ENCODE measurements around the gene CLEC4M.

CLEC4M gene, protein sequence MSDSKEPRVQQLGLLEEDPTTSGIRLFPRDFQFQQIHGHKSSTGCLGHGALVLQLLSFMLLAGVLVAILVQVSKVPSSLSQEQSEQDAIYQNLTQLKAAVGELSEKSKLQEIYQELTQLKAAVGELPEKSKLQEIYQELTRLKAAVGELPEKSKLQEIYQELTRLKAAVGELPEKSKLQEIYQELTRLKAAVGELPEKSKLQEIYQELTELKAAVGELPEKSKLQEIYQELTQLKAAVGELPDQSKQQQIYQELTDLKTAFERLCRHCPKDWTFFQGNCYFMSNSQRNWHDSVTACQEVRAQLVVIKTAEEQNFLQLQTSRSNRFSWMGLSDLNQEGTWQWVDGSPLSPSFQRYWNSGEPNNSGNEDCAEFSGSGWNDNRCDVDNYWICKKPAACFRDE

GRCh38 chr19:7762719-7763293, at the start of gene CLEC4M:
TSS of gene CLEC4M (plus strand) at chr19:7763243. CDS start at chr19:7763267, 24 bp downstream.
- Histone ChIP-seq H3K9ac (ENCODE audit: low read length) (no peak within 1 kb of the TSS), H3K4me1 (ENCODE audit: insufficient read depth, low read length) (no peaks in the 10 kb centered on the region), H3K27ac (ENCODE audit: low read depth, low read length) (no peak within 1 kb of the TSS), H3K27me3 (ENCODE audit: control insufficient read depth in 1 of 2, insufficient read depth in 2 of 2, low read length in 2 of 2) (no peaks in the 10 kb centered on the region), H3K4me3 (ENCODE audit: low read depth in 1 of 2, low read length in 2 of 2) (no peak within 1 kb of the TSS), H3K9me3 (ENCODE audit: low read length) (peaks cover 4% of the 10 kb centered on the region), H3K36me3 (ENCODE audit: insufficient read depth, low read length) (no peaks in the 10 kb centered on the region)

DNA sequence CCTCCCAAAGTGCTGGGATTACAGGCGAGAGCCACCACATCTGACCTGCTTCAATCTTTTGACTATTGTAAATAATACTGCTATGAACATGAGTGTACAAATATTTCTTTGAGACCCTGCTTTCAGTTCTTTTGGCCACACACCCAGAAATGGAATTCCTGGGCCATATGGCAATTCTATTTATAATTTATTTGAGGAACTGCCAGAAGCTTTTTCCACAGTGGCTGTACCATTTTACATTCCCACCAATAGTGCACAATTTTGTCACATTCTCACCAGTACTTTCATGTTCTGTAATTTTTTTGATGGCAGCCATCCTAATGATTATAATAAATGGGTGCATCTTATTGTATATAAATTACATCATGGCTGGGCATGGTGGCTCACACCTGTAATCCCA, 47.4 kb upstream of the CLEC4M start:
- Histone ChIP-seq H3K9ac (ENCODE audit: low read length) (no peak overlapping the region), H3K27me3 (ENCODE audit: control insufficient read depth in 1 of 2, insufficient read depth in 2 of 2, low read length in 2 of 2) (no peaks in the 10 kb centered on the region), H3K27ac (ENCODE audit: low read depth, low read length) (no peak overlapping the region), H3K36me3 (ENCODE audit: insufficient read depth, low read length) (no peaks in the 10 kb centered on the region), H3K9me3 (ENCODE audit: low read length) (no peaks in the 10 kb centered on the region), H3K4me3 (ENCODE audit: low read depth in 1 of 2, low read length in 2 of 2) (no peak overlapping the region), H3K4me1 (ENCODE audit: insufficient read depth, low read length) (no peaks in the 10 kb centered on the region)

- H3K4me3 ChIP-seq (ENCODE audit: low read depth in 1 of 2, low read length in 2 of 2), result no peak overlapping the region
- no peaks in the 10 kb centered on the region for H3K4me1 ChIP-seq (ENCODE audit: insufficient read depth, low read length)
These were observed 46.3 kb upstream of the CLEC4M start for GRCh38 chr19:7716762-7717161.

DNA sequence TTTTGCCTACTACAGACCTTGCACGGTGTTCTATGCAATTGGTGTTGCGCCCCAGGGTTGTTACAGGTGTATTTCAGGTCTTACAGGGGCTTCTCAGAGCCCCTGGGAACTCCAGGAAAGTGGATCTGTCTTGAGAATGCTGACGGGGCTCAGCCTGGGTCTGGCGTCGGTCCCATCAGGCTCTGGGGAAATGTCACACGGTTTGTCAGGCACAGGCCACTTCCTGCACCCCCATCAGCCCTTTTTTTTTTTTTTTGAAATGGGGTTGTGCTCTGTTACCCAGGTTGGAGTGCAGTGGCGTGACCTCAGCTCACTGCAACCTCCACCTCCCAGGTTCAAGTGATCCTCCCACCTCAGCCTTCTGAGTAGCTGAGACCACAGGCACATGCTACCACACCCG, 44.4 kb upstream of the CLEC4M start:
- H3K27me3 ChIP-seq (ENCODE audit: control insufficient read depth in 1 of 2, insufficient read depth in 2 of 2, low read length in 2 of 2), result no peaks in the 10 kb centered on the region
- no peak overlapping the region for H3K4me3 ChIP-seq (ENCODE audit: low read depth in 1 of 2, low read length in 2 of 2)
- H3K9ac ChIP-seq (ENCODE audit: low read length), result no peak overlapping the region
- H3K27ac ChIP-seq (ENCODE audit: low read depth, low read length), result no peak overlapping the region
- no peaks in the 10 kb centered on the region for H3K4me1 ChIP-seq (ENCODE audit: insufficient read depth, low read length)
- H3K9me3 ChIP-seq (ENCODE audit: low read length), result no peaks in the 10 kb centered on the region
- no peaks in the 10 kb centered on the region for H3K36me3 ChIP-seq (ENCODE audit: insufficient read depth, low read length)

More at GRCh38 chr19:7716762-7717161, 46.3 kb upstream of the CLEC4M start:
- Histone ChIP-seq H3K36me3 (ENCODE audit: insufficient read depth, low read length) (no peaks in the 10 kb centered on the region), H3K27me3 (ENCODE audit: control insufficient read depth in 1 of 2, insufficient read depth in 2 of 2, low read length in 2 of 2) (no peaks in the 10 kb centered on the region), H3K27ac (ENCODE audit: low read depth, low read length) (no peak overlapping the region), H3K9ac (ENCODE audit: low read length) (no peak overlapping the region), H3K9me3 (ENCODE audit: low read length) (no peaks in the 10 kb centered on the region)

GRCh38 chr19:7720351-7720750, 42.7 kb upstream of the CLEC4M start:
- no peak overlapping the region for H3K4me3 ChIP-seq (ENCODE audit: low read depth in 1 of 2, low read length in 2 of 2)
- H3K27me3 ChIP-seq (ENCODE audit: control insufficient read depth in 1 of 2, insufficient read depth in 2 of 2, low read length in 2 of 2), result peaks cover 0 to 4% of the 10 kb centered on the region in 2 donors
- no peak overlapping the region for H3K9ac ChIP-seq (ENCODE audit: low read length)
- H3K9me3 ChIP-seq (ENCODE audit: low read length), result no peaks in the 10 kb centered on the region
- H3K27ac ChIP-seq (ENCODE audit: low read depth, low read length), result no peak overlapping the region
- no peaks in the 10 kb centered on the region for H3K4me1 ChIP-seq (ENCODE audit: insufficient read depth, low read length)
- no peaks in the 10 kb centered on the region for H3K36me3 ChIP-seq (ENCODE audit: insufficient read depth, low read length)

DNA sequence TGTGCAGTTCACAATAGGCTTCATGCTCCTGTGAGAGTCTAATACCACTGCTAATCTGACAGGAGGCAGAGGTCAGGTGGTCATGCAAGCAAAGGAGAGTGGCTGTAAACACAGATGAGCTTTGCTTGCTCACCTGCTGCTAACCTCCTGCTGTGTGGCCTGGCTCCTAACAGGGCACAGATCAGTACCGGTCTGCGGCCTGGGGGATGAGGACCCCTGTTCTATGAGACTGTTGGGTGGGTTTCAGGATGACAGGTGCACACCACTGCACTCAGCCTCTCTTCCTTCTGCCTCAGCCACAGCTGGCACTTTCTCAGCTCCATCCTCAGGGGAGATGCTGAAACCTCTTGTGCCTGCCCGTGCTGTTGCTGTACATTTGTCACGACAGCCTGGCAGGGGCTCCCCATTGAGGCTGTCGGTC, 40.8 kb upstream of the CLEC4M start:
- H3K27ac ChIP-seq (ENCODE audit: low read depth, low read length), result no peak overlapping the region
- no peaks in the 10 kb centered on the region for H3K36me3 ChIP-seq (ENCODE audit: insufficient read depth, low read length)
- H3K27me3 ChIP-seq (ENCODE audit: control insufficient read depth in 1 of 2, insufficient read depth in 2 of 2, low read length in 2 of 2), result peaks cover 0 to 4% of the 10 kb centered on the region in 2 donors
- no peak overlapping the region for H3K9ac ChIP-seq (ENCODE audit: low read length)
- no peaks in the 10 kb centered on the region for H3K4me1 ChIP-seq (ENCODE audit: insufficient read depth, low read length)
- no peak overlapping the region for H3K4me3 ChIP-seq (ENCODE audit: low read depth in 1 of 2, low read length in 2 of 2)
- no peaks in the 10 kb centered on the region for H3K9me3 ChIP-seq (ENCODE audit: low read length)

DNA sequence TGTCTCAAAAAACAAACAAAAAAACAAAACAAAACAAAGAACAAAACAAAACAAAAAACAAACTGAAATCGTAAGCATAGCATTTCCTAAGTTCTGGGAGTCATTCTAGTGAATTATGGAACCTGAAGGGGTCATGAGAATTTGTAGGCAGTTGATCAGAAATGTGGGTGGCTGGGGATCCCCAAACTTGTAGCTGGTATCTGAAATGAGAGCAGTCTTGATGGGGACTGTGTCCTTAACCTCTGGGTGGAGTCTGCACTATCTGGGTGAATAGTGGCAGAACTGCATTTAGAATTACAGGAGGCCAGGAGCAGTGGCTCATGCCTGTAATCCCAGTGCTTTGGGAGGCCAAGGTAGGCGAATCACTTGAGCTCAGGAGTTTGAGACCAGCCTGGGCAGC, 37.3 kb upstream of the CLEC4M start:
- H3K9ac ChIP-seq (ENCODE audit: low read length), result no peak overlapping the region
- H3K27ac ChIP-seq (ENCODE audit: low read depth, low read length), result no peak overlapping the region
- H3K4me3 ChIP-seq (ENCODE audit: low read depth in 1 of 2, low read length in 2 of 2), result no peak overlapping the region
- no peaks in the 10 kb centered on the region for H3K9me3 ChIP-seq (ENCODE audit: low read length)
- H3K36me3 ChIP-seq (ENCODE audit: insufficient read depth, low read length), result no peaks in the 10 kb centered on the region
- H3K4me1 ChIP-seq (ENCODE audit: insufficient read depth, low read length), result no peaks in the 10 kb centered on the region
- peaks cover 4 to 31% of the 10 kb centered on the region in 2 donors for H3K27me3 ChIP-seq (ENCODE audit: control insufficient read depth in 1 of 2, insufficient read depth in 2 of 2, low read length in 2 of 2)

DNA sequence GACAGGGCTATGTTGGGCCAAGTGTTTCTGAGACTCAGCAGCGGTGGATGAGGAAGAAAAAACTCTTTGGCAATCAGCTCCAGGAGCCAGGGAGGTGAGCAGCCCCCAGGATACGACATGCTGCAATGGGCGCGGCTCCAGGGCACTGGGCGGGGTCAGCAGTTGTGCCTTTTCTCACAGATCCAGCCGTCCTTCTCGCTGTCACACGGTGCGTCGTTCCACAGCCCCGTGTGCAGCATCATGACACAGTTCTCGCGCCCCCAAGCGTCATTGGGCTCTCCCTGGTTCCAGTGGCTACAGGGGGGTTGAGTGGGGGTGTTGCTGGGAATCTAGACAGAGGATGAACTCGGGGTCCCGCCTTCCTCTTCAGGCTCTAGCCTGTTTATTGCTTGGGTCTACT, 33.8 kb upstream of the CLEC4M start:
- H3K27me3 ChIP-seq (ENCODE audit: control insufficient read depth in 1 of 2, insufficient read depth in 2 of 2, low read length in 2 of 2), result peaks cover 4 to 48% of the 10 kb centered on the region in 2 donors
- H3K4me3 ChIP-seq (ENCODE audit: low read depth in 1 of 2, low read length in 2 of 2), result no peak overlapping the region
- H3K27ac ChIP-seq (ENCODE audit: low read depth, low read length), result no peak overlapping the region
- H3K36me3 ChIP-seq (ENCODE audit: insufficient read depth, low read length), result no peaks in the 10 kb centered on the region
- H3K9ac ChIP-seq (ENCODE audit: low read length), result no peak overlapping the region
- no peaks in the 10 kb centered on the region for H3K9me3 ChIP-seq (ENCODE audit: low read length)
- H3K4me1 ChIP-seq (ENCODE audit: insufficient read depth, low read length), result no peaks in the 10 kb centered on the region

GRCh38 chr19:7729831-7730285, 33.2 kb upstream of the CLEC4M start:
- Histone ChIP-seq H3K9me3 (ENCODE audit: low read length) (no peaks in the 10 kb centered on the region), H3K36me3 (ENCODE audit: insufficient read depth, low read length) (no peaks in the 10 kb centered on the region), H3K27ac (ENCODE audit: low read depth, low read length) (no peak overlapping the region), H3K9ac (ENCODE audit: low read length) (no peak overlapping the region), H3K27me3 (ENCODE audit: control insufficient read depth in 1 of 2, insufficient read depth in 2 of 2, low read length in 2 of 2) (peaks cover 0 to 48% of the 10 kb centered on the region in 2 donors), H3K4me1 (ENCODE audit: insufficient read depth, low read length) (no peaks in the 10 kb centered on the region), H3K4me3 (ENCODE audit: low read depth in 1 of 2, low read length in 2 of 2) (no peak overlapping the region)

DNA sequence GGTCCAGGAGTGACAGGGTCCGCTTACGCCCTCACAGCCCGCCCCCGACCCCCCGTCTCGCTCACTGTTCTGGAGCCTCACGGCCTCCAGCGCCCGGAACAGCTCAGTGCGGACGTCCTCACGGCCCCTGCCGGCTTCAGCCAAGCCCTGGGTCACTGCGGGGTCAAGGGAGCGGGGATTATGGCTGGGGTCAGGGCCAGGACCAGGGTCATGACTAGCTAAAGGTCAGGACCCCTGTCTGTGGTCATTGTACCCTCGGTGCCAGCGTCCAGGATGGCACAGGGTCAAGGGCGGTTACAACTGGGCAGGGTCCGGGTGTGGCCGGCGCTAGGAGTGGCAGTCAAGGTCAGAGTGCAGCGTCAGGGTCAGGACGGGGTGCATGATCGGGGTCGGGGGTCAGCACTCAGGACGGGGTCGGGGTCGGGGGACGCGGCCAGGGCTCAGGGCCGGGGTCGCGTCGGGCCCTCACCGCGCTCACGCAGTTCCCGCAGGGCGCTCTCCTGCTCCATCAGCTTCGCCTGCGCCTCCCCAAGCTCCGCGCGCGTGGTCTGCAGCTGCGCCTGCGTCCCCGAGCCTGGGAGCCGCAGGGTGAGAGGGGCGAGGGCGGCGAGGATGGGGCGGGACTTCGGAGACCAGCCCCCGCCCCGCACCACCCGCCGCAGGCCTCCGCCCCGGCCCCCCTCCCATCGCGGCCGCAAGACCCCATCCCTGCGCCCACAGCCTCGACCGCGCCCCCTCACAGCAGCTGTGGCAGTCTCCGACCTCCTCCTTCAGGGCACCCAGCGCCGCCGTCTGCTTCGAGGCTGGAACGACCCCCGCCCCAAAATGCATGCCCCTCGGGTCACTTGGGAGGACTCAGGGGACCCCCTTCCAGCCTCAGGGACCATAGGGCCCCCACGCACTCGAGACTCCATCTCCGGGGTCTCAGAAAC, 32.5 kb upstream of the CLEC4M start:
- no peak overlapping the region for H3K27ac ChIP-seq (ENCODE audit: low read depth, low read length)
- no peaks in the 10 kb centered on the region for H3K9me3 ChIP-seq (ENCODE audit: low read length)
- no peaks in the 10 kb centered on the region for H3K36me3 ChIP-seq (ENCODE audit: insufficient read depth, low read length)
- H3K27me3 ChIP-seq (ENCODE audit: control insufficient read depth in 1 of 2, insufficient read depth in 2 of 2, low read length in 2 of 2), result peaks cover 0 to 48% of the 10 kb centered on the region in 2 donors
- H3K4me1 ChIP-seq (ENCODE audit: insufficient read depth, low read length), result no peaks in the 10 kb centered on the region
- H3K4me3 ChIP-seq (ENCODE audit: low read depth in 1 of 2, low read length in 2 of 2), result no peak overlapping the region
- H3K9ac ChIP-seq (ENCODE audit: low read length), result no peak overlapping the region

GRCh38 chr19:7731218-7731595, 31.8 kb upstream of the CLEC4M start:
- Histone ChIP-seq H3K27ac (ENCODE audit: low read depth, low read length) (no peak overlapping the region), H3K36me3 (ENCODE audit: insufficient read depth, low read length) (no peaks in the 10 kb centered on the region), H3K27me3 (ENCODE audit: control insufficient read depth in 1 of 2, insufficient read depth in 2 of 2, low read length in 2 of 2) (peaks cover 0 to 48% of the 10 kb centered on the region in 2 donors), H3K4me1 (ENCODE audit: insufficient read depth, low read length) (no peaks in the 10 kb centered on the region), H3K4me3 (ENCODE audit: low read depth in 1 of 2, low read length in 2 of 2) (no peak overlapping the region), H3K9ac (ENCODE audit: low read length) (no peak overlapping the region), H3K9me3 (ENCODE audit: low read length) (no peaks in the 10 kb centered on the region)
